ENCODE data around the gene DNAJB2. TPM values are rescaled to one million over a fixed set of nuclear protein-coding genes. Genes with fewer than 3 reads are reported as not detected.
A peak's percentile ranks its signal among the peaks of the same experiment; 100 is the strongest.

DNAJB2 gene
- total RNA-seq, 4 donors from 2014 or later: 58.6 to 76.5 (median 71.8) TPM

- Histone ChIP-seq H3K27me3 (no peaks in the 10 kb centered on the region), H3K9me3 (no peaks in the 10 kb centered on the region), H3K4me3 (no peak overlapping the region), H3K36me3 (no peaks in the 10 kb centered on the region), H3K27ac (no peak overlapping the region), H3K4me1 (peaks cover 13 to 14% of the 10 kb centered on the region in 2 donors)
- DNase-seq (no peak), ATAC-seq (no peak)
- intact Hi-C loops (cut with DNase I; ENCODE audit: low total_unique reads) (loop anchor here (10.0 kb wide), 1 partner anchor 985 kb away; no protein-coding TSS in a partner anchor), in situ Hi-C loops (cut with MboI; ENCODE audit: low sequenced_read_pairs in 4 of 4) (loop anchor here in 1 of 4 donors (10.0 kb wide), 1 partner anchor 115 kb away; no protein-coding TSS in a partner anchor)
- no peak for TF ChIP-seq POLR2A (IDR thresholded peaks at IDR 0.05)
These were observed 9.2 kb upstream of the DNAJB2 start for GRCh38 chr2:219270055-219270372.

GRCh38 chr2:219271021-219271420 is 8.1 kb upstream of the DNAJB2 start:
- H3K36me3 ChIP-seq: no peaks in the 10 kb centered on the region
- TF ChIP-seq CTCF (IDR thresholded peaks at IDR 0.05 in 4 of 5, conservative IDR thresholded peaks at IDR 0.05 in 1 of 5) (no peak), POLR2A (IDR thresholded peaks at IDR 0.05) (no peak)
- intact Hi-C loops (cut with DNase I; ENCODE audit: low total_unique reads) (loop anchor here (10.0 kb wide), 1 partner anchor 986 kb away; no protein-coding TSS in a partner anchor), in situ Hi-C loops (cut with MboI; ENCODE audit: low sequenced_read_pairs in 4 of 4) (loop anchor here in 1 of 4 donors (10.0 kb wide), 1 partner anchor 116 kb away; no protein-coding TSS in a partner anchor)
- peaks cover 14 to 15% of the 10 kb centered on the region in 2 donors for H3K4me1 ChIP-seq
- H3K9me3 ChIP-seq: no peaks in the 10 kb centered on the region
- DNase-seq (no peak), ATAC-seq (no peak)
- H3K4me3 ChIP-seq: no peak overlapping the region
- H3K27me3 ChIP-seq: no peaks in the 10 kb centered on the region
- no peak overlapping the region for H3K27ac ChIP-seq

GRCh38 chr2:219272356-219272755 is 6.8 kb upstream of the DNAJB2 start:
- DNase-seq (no peak), ATAC-seq (no peak)
- TF ChIP-seq POLR2A (IDR thresholded peaks at IDR 0.05) (no peak), CTCF (IDR thresholded peaks at IDR 0.05 in 4 of 5, conservative IDR thresholded peaks at IDR 0.05 in 1 of 5) (no peak)
- Histone ChIP-seq H3K9me3 (no peaks in the 10 kb centered on the region), H3K27me3 (no peaks in the 10 kb centered on the region), H3K4me3 (no peak overlapping the region), H3K27ac (no peak overlapping the region), H3K4me1 (peaks cover 14 to 15% of the 10 kb centered on the region in 2 donors), H3K36me3 (no peaks in the 10 kb centered on the region)
- intact Hi-C loops (cut with DNase I; ENCODE audit: low total_unique reads): loop anchor here (10.0 kb wide), 1 partner anchor 988 kb away; no protein-coding TSS in a partner anchor
- in situ Hi-C loops (cut with MboI; ENCODE audit: low sequenced_read_pairs in 4 of 4): loop anchor here in 1 of 4 donors (10.0 kb wide), 1 partner anchor 118 kb away; no protein-coding TSS in a partner anchor

GRCh38 chr2:219272995-219273394 is 6.2 kb upstream of the DNAJB2 start:
- peaks cover 17 to 18% of the 10 kb centered on the region in 2 donors for H3K4me1 ChIP-seq

More at GRCh38 chr2:219272995-219273394, 6.2 kb upstream of the DNAJB2 start:
- Histone ChIP-seq H3K9me3 (no peaks in the 10 kb centered on the region), H3K4me3 (no peak overlapping the region), H3K27me3 (no peaks in the 10 kb centered on the region), H3K36me3 (no peaks in the 10 kb centered on the region), H3K27ac (peak overlapping the region in 1 of 4 donors; percentile 93)
- no peak for DNase-seq
- ATAC-seq: no peak
- intact Hi-C loops (cut with DNase I; ENCODE audit: low total_unique reads): loop anchor here (10.0 kb wide), 1 partner anchor 988 kb away; no protein-coding TSS in a partner anchor
- TF ChIP-seq POLR2A (IDR thresholded peaks at IDR 0.05): no peak
- TF ChIP-seq CTCF (IDR thresholded peaks at IDR 0.05 in 4 of 5, conservative IDR thresholded peaks at IDR 0.05 in 1 of 5): no peak
- in situ Hi-C loops (cut with MboI; ENCODE audit: low sequenced_read_pairs in 4 of 4): loop anchor here in 1 of 4 donors (10.0 kb wide), 1 partner anchor 118 kb away; no protein-coding TSS in a partner anchor
